HepG2 (cell line): Measurements from ENCODE around the gene ATXN7L3. TPM values are rescaled to one million over a fixed set of nuclear protein-coding genes. Genes with fewer than 3 reads are reported as not detected.

Experiments used
- ADNP ChIP-seq: sonication (generic); formaldehyde crosslinking; IDR thresholded peaks from 2 replicates; pipeline ENCODE4 v1.4.0; 2020; ENCODE audit warnings: missing genetic modification reagents
- ATRX ChIP-seq: sonication (generic); formaldehyde crosslinking; IDR thresholded peaks from 2 replicates; pipeline ENCODE4 v1.4.0; 2020; ENCODE audit warnings: missing genetic modification reagents, borderline replicate concordance
- CREB1 ChIP-seq, 2 experiments: fragments of 450-650 bp in 1 of 2; IDR thresholded peaks; 2 replicates each; pipeline ENCODE4 v1.6.1; 2016 to 2017; ENCODE audit warnings: control low read depth in 1 of 2, mild to moderate bottlenecking in 1 of 2, missing compliant biosample characterization in 1 of 2, missing genetic modification characterization in 1 of 2
- FOXA3 ChIP-seq: IDR thresholded peaks from 2 replicates; pipeline ENCODE4 v1.6.1; 2016; ENCODE audit warnings: missing genetic modification reagents, missing compliant biosample characterization
- HDAC6 ChIP-seq: fragments of 200-600 bp; sonication (generic); IDR thresholded peaks from 2 replicates; pipeline ENCODE4 v1.7.0; 2017; ENCODE audit warnings: mild to moderate bottlenecking, antibody characterized with exemption, low read length, low read depth
- HMG20B ChIP-seq: conservative IDR thresholded peaks from 2 replicates; pipeline ENCODE4 v1.6.1; 2016; ENCODE audit warnings: missing genetic modification reagents, missing compliant biosample characterization
- PHF21A ChIP-seq: sonication (generic); formaldehyde crosslinking; IDR thresholded peaks from 2 replicates; pipeline ENCODE4 v1.5.0; 2020; ENCODE audit warnings: mild to moderate bottlenecking, missing genetic modification reagents
- RCOR2 ChIP-seq: IDR thresholded peaks from 2 replicates; pipeline ENCODE4 v1.6.1; 2016; ENCODE audit warnings: missing biosample characterization, missing genetic modification reagents
- SOX13 ChIP-seq, 3 experiments: fragments of 450-650 bp in 1 of 3; sonication (generic) in 1 of 3; formaldehyde crosslinking in 1 of 3; IDR thresholded peaks in 2 of 3; conservative IDR thresholded peaks in 1 of 3; 2 replicates each; pipeline versions ENCODE4 v1.5.0 to v1.6.1; 2016 to 2020; ENCODE audit warnings: antibody characterized with exemption in 1 of 3, mild to moderate bottlenecking in 1 of 3, missing compliant biosample characterization in 1 of 3, missing genetic modification reagents in 1 of 3, moderate library complexity in 1 of 3
- SRF ChIP-seq: IDR thresholded peaks from 2 replicates; pipeline ENCODE4 v1.6.1; 2011; ENCODE audit warnings: mild to moderate bottlenecking, low read depth, low read length, moderate library complexity
- THYN1 ChIP-seq: sonication (generic); formaldehyde crosslinking; IDR thresholded peaks from 2 replicates; pipeline ENCODE4 v1.8.1; 2023; ENCODE audit warnings: low read depth, mild to moderate bottlenecking, moderate library complexity, missing genetic modification reagents, borderline replicate concordance
- TSC22D2 ChIP-seq: sonication (generic); formaldehyde crosslinking; IDR thresholded peaks from 2 replicates; pipeline ENCODE4 v1.5.1; 2020; ENCODE audit warnings: missing genetic modification reagents, mild to moderate bottlenecking, borderline replicate concordance
- ZFY ChIP-seq: sonication (generic); formaldehyde crosslinking; IDR thresholded peaks from 2 replicates; pipeline ENCODE4 v1.4.0; 2020; ENCODE audit warnings: missing genetic modification reagents
- ZNF737 ChIP-seq: sonication (generic); formaldehyde crosslinking; IDR thresholded peaks from 2 replicates; pipeline ENCODE4 v1.5.0; 2020; ENCODE audit warnings: missing genetic modification reagents, mild to moderate bottlenecking, borderline replicate concordance
- ZSCAN12 ChIP-seq: sonication (generic); formaldehyde crosslinking; IDR thresholded peaks from 2 replicates; pipeline ENCODE4 v1.9.0; 2021; ENCODE audit warnings: mild to moderate bottlenecking, missing genetic modification reagents
- polyA plus RNA-seq, 8 experiments: library from polyadenylated mRNA; depleted of rRNA in 3 of 8; stranded (reverse) in 7 of 8; unstranded in 1 of 8; fragments of >200 nt; fragmentation: Illumina TruSeq in 4 of 8; extraction: Trizol in 4 of 8; gene quantifications; 2 replicates each; pipeline versions ENCODE4 v1.2.1 to v1.2.3, GENCODE V29; 2011 to 2016; ENCODE audit warnings: low read depth in 4 of 8, missing spikeins in 1 of 8, mixed read lengths in 1 of 8; ENCODE audit not compliant: insufficient read depth in 1 of 8
- total RNA-seq, 5 experiments: library from RNA; depleted of rRNA; stranded (reverse); fragments of >200 nt; fragmentation: Illumina TruSeq; extraction: Trizol; gene quantifications; 2 replicates each; pipeline ENCODE4 v1.2.3, GENCODE V29; 2016; ENCODE audit warnings: low read depth in 1 of 5
- TF ChIP-seq, protein P1 (sequence below): sonication (generic); formaldehyde crosslinking; conservative IDR thresholded peaks from 2 replicates; pipeline ENCODE4 v1.8.0; 2022; ENCODE audit warnings: missing genetic modification reagents
- TF ChIP-seq, protein P2 (sequence below): sonication (generic); formaldehyde crosslinking; IDR thresholded peaks from 2 replicates; pipeline ENCODE4 v1.4.0; 2020; ENCODE audit warnings: missing genetic modification reagents
- TF ChIP-seq, protein P3 (sequence below): sonication (generic); formaldehyde crosslinking; IDR thresholded peaks from 2 replicates; pipeline ENCODE4 v1.4.0; 2020; ENCODE audit warnings: mild to moderate bottlenecking, missing genetic modification reagents
- TF ChIP-seq, protein P4 (sequence below): sonication (generic); formaldehyde crosslinking; IDR thresholded peaks from 2 replicates; pipeline ENCODE4 v1.8.0; 2022; ENCODE audit warnings: mild to moderate bottlenecking, missing genetic modification reagents; ENCODE audit not compliant: insufficient replicate concordance
- TF ChIP-seq, protein P5 (sequence below): sonication (generic); formaldehyde crosslinking; IDR thresholded peaks from 2 replicates; pipeline ENCODE4 v1.5.0; 2020; ENCODE audit warnings: missing genetic modification reagents

ATXN7L3 gene
- total and polyA plus RNA-seq, 2 of the 13 experiments (the other 11 are each of a cell fraction or from before 2014, with no cell fraction given), result 44.5 to 59.1 TPM

DNA sequence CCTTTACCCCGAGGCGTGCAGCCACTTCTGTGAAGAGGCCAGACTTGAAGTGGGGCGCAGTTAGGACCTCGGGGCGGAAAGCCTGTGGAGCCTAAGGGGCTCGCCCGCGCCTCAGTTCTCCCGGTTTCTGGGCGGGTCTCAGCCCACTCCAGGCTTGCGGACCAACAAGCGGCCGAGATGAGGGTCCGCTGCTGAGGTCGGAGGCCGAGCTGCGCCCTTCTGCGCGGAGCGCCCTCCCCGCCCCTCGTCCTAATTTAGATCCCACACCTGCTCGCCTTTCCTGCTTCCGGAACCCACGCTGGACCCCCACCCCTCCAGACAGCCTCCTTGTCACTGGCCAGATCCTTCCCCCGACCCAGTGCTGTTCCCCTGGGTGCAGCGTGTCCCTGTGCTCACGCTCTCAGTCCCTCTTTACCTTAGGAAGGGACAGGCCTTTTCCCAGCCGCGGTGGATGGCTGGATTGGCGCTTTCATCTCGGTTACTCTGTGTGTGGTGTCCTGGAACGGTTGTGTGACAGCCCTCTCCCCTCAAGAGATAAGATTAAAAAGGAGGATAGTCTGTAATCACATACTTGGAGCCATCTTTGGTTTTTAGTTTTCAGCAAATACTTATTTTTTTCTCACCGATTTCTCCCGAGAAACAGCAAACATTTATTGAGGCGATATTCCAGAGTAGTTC lies 933 bp upstream of the ATXN7L3 start (continued):
- TF ChIP-seq, protein P1, sequence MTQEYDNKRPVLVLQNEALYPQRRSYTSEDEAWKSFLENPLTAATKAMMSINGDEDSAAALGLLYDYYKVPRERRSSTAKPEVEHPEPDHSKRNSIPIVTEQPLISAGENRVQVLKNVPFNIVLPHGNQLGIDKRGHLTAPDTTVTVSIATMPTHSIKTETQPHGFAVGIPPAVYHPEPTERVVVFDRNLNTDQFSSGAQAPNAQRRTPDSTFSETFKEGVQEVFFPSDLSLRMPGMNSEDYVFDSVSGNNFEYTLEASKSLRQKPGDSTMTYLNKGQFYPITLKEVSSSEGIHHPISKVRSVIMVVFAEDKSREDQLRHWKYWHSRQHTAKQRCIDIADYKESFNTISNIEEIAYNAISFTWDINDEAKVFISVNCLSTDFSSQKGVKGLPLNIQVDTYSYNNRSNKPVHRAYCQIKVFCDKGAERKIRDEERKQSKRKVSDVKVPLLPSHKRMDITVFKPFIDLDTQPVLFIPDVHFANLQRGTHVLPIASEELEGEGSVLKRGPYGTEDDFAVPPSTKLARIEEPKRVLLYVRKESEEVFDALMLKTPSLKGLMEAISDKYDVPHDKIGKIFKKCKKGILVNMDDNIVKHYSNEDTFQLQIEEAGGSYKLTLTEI (CRISPR knock-in tag), result no peak
- TF ChIP-seq, protein P2, sequence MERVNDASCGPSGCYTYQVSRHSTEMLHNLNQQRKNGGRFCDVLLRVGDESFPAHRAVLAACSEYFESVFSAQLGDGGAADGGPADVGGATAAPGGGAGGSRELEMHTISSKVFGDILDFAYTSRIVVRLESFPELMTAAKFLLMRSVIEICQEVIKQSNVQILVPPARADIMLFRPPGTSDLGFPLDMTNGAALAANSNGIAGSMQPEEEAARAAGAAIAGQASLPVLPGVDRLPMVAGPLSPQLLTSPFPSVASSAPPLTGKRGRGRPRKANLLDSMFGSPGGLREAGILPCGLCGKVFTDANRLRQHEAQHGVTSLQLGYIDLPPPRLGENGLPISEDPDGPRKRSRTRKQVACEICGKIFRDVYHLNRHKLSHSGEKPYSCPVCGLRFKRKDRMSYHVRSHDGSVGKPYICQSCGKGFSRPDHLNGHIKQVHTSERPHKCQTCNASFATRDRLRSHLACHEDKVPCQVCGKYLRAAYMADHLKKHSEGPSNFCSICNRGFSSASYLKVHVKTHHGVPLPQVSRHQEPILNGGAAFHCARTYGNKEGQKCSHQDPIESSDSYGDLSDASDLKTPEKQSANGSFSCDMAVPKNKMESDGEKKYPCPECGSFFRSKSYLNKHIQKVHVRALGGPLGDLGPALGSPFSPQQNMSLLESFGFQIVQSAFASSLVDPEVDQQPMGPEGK, result 0 out of 2 replicates have a peak, but pooled peaks have one; percentile 46
- TF ChIP-seq SOX13 (IDR thresholded peaks at IDR 0.05) (no peak), SOX13 (CRISPR knock-in tag; conservative IDR thresholded peaks at IDR 0.05 in 1 of 2, IDR thresholded peaks at IDR 0.05 in 1 of 2) (no peak; a peak in 1 of 4 replicates), THYN1 (CRISPR knock-in tag) (no peak), RCOR2 (CRISPR knock-in tag) (no peak), SRF (no peak), FOXA3 (CRISPR knock-in tag) (no peak), ATRX (CRISPR knock-in tag) (no peak), ZSCAN12 (CRISPR knock-in tag) (no peak), HDAC6 (no peak), HMG20B (CRISPR knock-in tag) (no peak; the same call in 1 of the 2 replicates), CREB1 (IDR thresholded peaks at IDR 0.05) (no peak), CREB1 (CRISPR knock-in tag; IDR thresholded peaks at IDR 0.05) (no peak), PHF21A (no peak; the same call in 1 of the 2 replicates), TSC22D2 (no peak; the same call in 1 of the 2 replicates), ZFY (peak; percentile 87), ADNP (no peak), ZNF737 (CRISPR knock-in tag) (no peak)
- TF ChIP-seq, protein P3, sequence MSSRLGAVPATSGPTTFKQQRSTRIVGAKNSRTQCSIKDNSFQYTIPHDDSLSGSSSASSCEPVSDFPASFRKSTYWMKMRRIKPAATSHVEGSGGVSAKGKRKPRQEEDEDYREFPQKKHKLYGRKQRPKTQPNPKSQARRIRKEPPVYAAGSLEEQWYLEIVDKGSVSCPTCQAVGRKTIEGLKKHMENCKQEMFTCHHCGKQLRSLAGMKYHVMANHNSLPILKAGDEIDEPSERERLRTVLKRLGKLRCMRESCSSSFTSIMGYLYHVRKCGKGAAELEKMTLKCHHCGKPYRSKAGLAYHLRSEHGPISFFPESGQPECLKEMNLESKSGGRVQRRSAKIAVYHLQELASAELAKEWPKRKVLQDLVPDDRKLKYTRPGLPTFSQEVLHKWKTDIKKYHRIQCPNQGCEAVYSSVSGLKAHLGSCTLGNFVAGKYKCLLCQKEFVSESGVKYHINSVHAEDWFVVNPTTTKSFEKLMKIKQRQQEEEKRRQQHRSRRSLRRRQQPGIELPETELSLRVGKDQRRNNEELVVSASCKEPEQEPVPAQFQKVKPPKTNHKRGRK (CRISPR knock-in tag), result no peak
- TF ChIP-seq, protein P4, sequence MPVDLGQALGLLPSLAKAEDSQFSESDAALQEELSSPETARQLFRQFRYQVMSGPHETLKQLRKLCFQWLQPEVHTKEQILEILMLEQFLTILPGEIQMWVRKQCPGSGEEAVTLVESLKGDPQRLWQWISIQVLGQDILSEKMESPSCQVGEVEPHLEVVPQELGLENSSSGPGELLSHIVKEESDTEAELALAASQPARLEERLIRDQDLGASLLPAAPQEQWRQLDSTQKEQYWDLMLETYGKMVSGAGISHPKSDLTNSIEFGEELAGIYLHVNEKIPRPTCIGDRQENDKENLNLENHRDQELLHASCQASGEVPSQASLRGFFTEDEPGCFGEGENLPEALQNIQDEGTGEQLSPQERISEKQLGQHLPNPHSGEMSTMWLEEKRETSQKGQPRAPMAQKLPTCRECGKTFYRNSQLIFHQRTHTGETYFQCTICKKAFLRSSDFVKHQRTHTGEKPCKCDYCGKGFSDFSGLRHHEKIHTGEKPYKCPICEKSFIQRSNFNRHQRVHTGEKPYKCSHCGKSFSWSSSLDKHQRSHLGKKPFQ (CRISPR knock-in tag), result peak; percentile 53
- TF ChIP-seq, protein P5, sequence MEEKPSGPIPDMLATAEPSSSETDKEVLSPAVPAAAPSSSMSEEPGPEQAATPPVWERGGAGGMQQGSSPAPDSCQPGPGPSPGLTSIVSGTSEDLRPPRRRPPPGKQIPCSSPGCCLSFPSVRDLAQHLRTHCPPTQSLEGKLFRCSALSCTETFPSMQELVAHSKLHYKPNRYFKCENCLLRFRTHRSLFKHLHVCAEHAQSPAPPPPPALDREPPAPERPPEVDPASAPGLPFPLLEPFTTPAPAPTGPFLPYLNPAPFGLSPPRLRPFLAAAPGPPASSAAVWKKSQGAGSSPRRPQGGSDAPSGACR (CRISPR knock-in tag), result no peak
